Activated B cell treated with CpG ODN at 0.5 μM for 24 hours (primary cell): ENCODE data around the gene USP51. TPM values are rescaled to one million over a fixed set of nuclear protein-coding genes. Genes with fewer than 3 reads are reported as not detected.
"Not testable (repeated sequence)": the region's sequence is repeated elsewhere in the genome, so short reads cannot be mapped to it uniquely, and the experiment has no call there.

ENCODE experiments used
- ATAC-seq: fragments of 200-7000 bp; cut with Tn5 transposase; one replicate; pipeline ENCODE4 v1.10.0; 2021; ENCODE audit warnings: low read depth, mild to moderate bottlenecking, moderate library complexity
- CTCF ChIA-PET: fragments of 350-600 bp; sonication (Branson Sonifier 250); formaldehyde crosslinking; loops from one replicate; lab custom pipeline; 2021; ENCODE audit warnings: antibody characterized with exemption; lab: Charles Lee
- POLR2A ChIA-PET: fragments of 350-600 bp; sonication (Branson Sonifier 250); formaldehyde crosslinking; loops from one replicate; lab custom pipeline; 2021; ENCODE audit warnings: antibody characterized with exemption; lab: Charles Lee
- DNase-seq: peaks from one replicate; pipeline ENCODE4 v3.0.0; 2022
- H3K27ac Mint-ChIP-seq: one replicate; pipeline ENCODE4 v1.8.0; 2020; ENCODE audit warnings: mixed read lengths
- H3K27me3 Mint-ChIP-seq: one replicate; pipeline ENCODE4 v1.8.0; 2021; ENCODE audit warnings: mixed read lengths
- H3K36me3 Mint-ChIP-seq: one replicate; pipeline ENCODE4 v1.8.0; 2021; ENCODE audit warnings: low read depth, mixed read lengths
- H3K4me1 Mint-ChIP-seq: one replicate; pipeline ENCODE4 v1.8.0; 2021; ENCODE audit warnings: mixed read lengths
- H3K4me3 Mint-ChIP-seq: one replicate; pipeline ENCODE4 v1.8.0; 2020; ENCODE audit warnings: mild to moderate bottlenecking, mixed read lengths
- H3K9me3 Mint-ChIP-seq: one replicate; pipeline ENCODE4 v1.8.0; 2020; ENCODE audit warnings: mixed read lengths
- CTCF ChIP-seq: fragments of 200-600 bp; IDR thresholded peaks from one replicate; pipeline ENCODE4 v1.8.0; 2022; ENCODE audit warnings: antibody characterized with exemption, mild to moderate bottlenecking
- intact Hi-C: fragments of 100-400 bp; cut with micrococcal nuclease; formaldehyde crosslinking; loops from one replicate; pipeline ENCODE4 v1.15.1; 2024
- total RNA-seq: library from RNA; stranded (reverse); gene quantifications from 2 replicates; pipeline ENCODE4 v1.2.3, GENCODE V29; 2022

USP51 gene
- total RNA-seq, 1 donor from 2014 or later: 2.4 TPM

- no peak for TF ChIP-seq CTCF
- H3K27ac Mint-ChIP-seq: peak overlapping the region; percentile 98
- peak overlapping the region; percentile 94 for H3K4me3 Mint-ChIP-seq
- ChIA-PET POLR2A (interaction anchor here (1.1 to 2.4 kb wide), 9 partner anchors 36 to 1305 kb away, joined by 3 to 23 read pairs (median 8); partner anchors contain the start of genes APEX2, FAM120C, MAGEH1 and RRAGB), CTCF (interaction anchor here (0.5 to 1.8 kb wide), 2 partner anchors 36 to 1829 kb away, joined by 3 to 10 read pairs; partner anchors contain the start of gene MAGEH1)
- peaks cover 6% of the 10 kb centered on the region for H3K36me3 Mint-ChIP-seq
- ATAC-seq (no peak), DNase-seq (no peak)
- no peaks in the 10 kb centered on the region for H3K9me3 Mint-ChIP-seq
- H3K27me3 Mint-ChIP-seq: no peaks in the 10 kb centered on the region
- intact Hi-C loops: no loop called here
- peaks cover 17% of the 10 kb centered on the region for H3K4me1 Mint-ChIP-seq
Observed at GRCh38 chrX:55488006-55488592, 1.5 kb downstream of the USP51 start.

- Mint-ChIP-seq H3K4me1 (peaks cover 17% of the 10 kb centered on the region), H3K4me3 (no peak overlapping the region), H3K27ac (no peak overlapping the region), H3K27me3 (no peaks in the 10 kb centered on the region), H3K36me3 (peaks cover 6% of the 10 kb centered on the region), H3K9me3 (no peaks in the 10 kb centered on the region)
- ATAC-seq (no peak), DNase-seq (no peak)
- intact Hi-C loops: no loop called here
- no peak for TF ChIP-seq CTCF
- CTCF ChIA-PET: no interaction called here
- POLR2A ChIA-PET: interaction anchor here (2.1 kb wide), 1 partner anchor 487 kb away, joined by 8 read pairs; the partner anchor contains the start of gene APEX2
Observed at GRCh38 chrX:55487143-55487542, 2.5 kb downstream of the USP51 start.

GRCh38 chrX:55486736-55487135, 2.9 kb downstream of the USP51 start:
- DNase-seq (no peak), ATAC-seq (no peak)
- intact Hi-C loops: no loop called here
- ChIA-PET CTCF (no interaction called here), POLR2A (interaction anchor here (2.1 kb wide), 1 partner anchor 487 kb away, joined by 8 read pairs; the partner anchor contains the start of gene APEX2)
- Mint-ChIP-seq H3K4me1 (peaks cover 17% of the 10 kb centered on the region), H3K36me3 (peaks cover 6% of the 10 kb centered on the region), H3K27me3 (no peaks in the 10 kb centered on the region), H3K4me3 (no peak overlapping the region), H3K9me3 (no peaks in the 10 kb centered on the region), H3K27ac (no peak overlapping the region)
- no peak for TF ChIP-seq CTCF

- H3K4me3 Mint-ChIP-seq: no peak overlapping the region
- TF ChIP-seq CTCF: no peak
- intact Hi-C loops: no loop called here
Observed at GRCh38 chrX:55484948-55485347, 4.7 kb downstream of the USP51 start.

GRCh38 chrX:55480390-55481062, 9.1 kb downstream of the USP51 start:
- POLR2A ChIA-PET: no interaction called here
- no peak overlapping the region for H3K4me3 Mint-ChIP-seq
- intact Hi-C loops: no loop called here
- H3K27ac Mint-ChIP-seq: no peak overlapping the region
- peaks cover 5% of the 10 kb centered on the region for H3K4me1 Mint-ChIP-seq
- DNase-seq (no peak), ATAC-seq (no peak)
- no peaks in the 10 kb centered on the region for H3K36me3 Mint-ChIP-seq
- TF ChIP-seq CTCF: no peak
- CTCF ChIA-PET: no interaction called here
- no peaks in the 10 kb centered on the region for H3K9me3 Mint-ChIP-seq
- no peaks in the 10 kb centered on the region for H3K27me3 Mint-ChIP-seq

More at GRCh38 chrX:55484948-55485347, 4.7 kb downstream of the USP51 start:
- POLR2A ChIA-PET: no interaction called here
- Mint-ChIP-seq H3K27me3 (no peaks in the 10 kb centered on the region), H3K36me3 (peaks cover 6% of the 10 kb centered on the region), H3K27ac (peak overlapping the region; percentile 67), H3K4me1 (peaks cover 13% of the 10 kb centered on the region), H3K9me3 (no peaks in the 10 kb centered on the region)
- CTCF ChIA-PET: interaction anchor here (1.2 kb wide), 1 partner anchor 233 kb away, joined by 4 read pairs; the partner anchor contains the start of gene RRAGB
- DNase-seq: no peak
- no peak for ATAC-seq

- H3K4me3 Mint-ChIP-seq, H3K36me3 Mint-ChIP-seq, intact Hi-C loops, H3K9me3 Mint-ChIP-seq, POLR2A ChIA-PET, H3K27ac Mint-ChIP-seq, H3K4me1 Mint-ChIP-seq, ATAC-seq, DNase-seq, H3K27me3 Mint-ChIP-seq, CTCF ChIA-PET: not testable (repeated sequence)
Observed at GRCh38 chrX:55479956-55480355, 9.7 kb downstream of the USP51 start.

- DNase-seq, H3K27ac Mint-ChIP-seq, H3K36me3 Mint-ChIP-seq, POLR2A ChIA-PET, H3K4me3 Mint-ChIP-seq, H3K4me1 Mint-ChIP-seq, ATAC-seq, intact Hi-C loops, CTCF ChIA-PET, H3K27me3 Mint-ChIP-seq, H3K9me3 Mint-ChIP-seq: not testable (repeated sequence)
Observed at GRCh38 chrX:55465791-55466190, 23.9 kb downstream of the USP51 start.
